Tibial nerve (tissue), 4 donors: ENCODE results near the gene CCDC182.

Experiments used
- EP300 ChIP-seq, 2 donors: sonication (generic); formaldehyde crosslinking; IDR thresholded peaks; one replicate each; pipeline ENCODE4 v1.6.1; 2017; ENCODE audit warnings: antibody characterized with exemption in 2 of 2, mild to moderate bottlenecking in 1 of 2
- POLR2A ChIP-seq, 2 donors: fragments of 450-650 bp; IDR thresholded peaks; one replicate each; pipeline ENCODE4 v1.6.1; 2017; ENCODE audit warnings: antibody characterized with exemption in 2 of 2, mild to moderate bottlenecking in 2 of 2, moderate library complexity in 2 of 2
- TF ChIP-seq, protein P1 (sequence below), 5 experiments: fragments of 200-600 bp in 3 of 5; fragments of 450-650 bp in 2 of 5; sonication (generic) in 3 of 5; IDR thresholded peaks; one replicate each; pipeline ENCODE4 v1.5.1; 2016 to 2019; ENCODE audit warnings: antibody characterized with exemption in 5 of 5, mild to moderate bottlenecking in 3 of 5, moderate library complexity in 2 of 5

DNA sequence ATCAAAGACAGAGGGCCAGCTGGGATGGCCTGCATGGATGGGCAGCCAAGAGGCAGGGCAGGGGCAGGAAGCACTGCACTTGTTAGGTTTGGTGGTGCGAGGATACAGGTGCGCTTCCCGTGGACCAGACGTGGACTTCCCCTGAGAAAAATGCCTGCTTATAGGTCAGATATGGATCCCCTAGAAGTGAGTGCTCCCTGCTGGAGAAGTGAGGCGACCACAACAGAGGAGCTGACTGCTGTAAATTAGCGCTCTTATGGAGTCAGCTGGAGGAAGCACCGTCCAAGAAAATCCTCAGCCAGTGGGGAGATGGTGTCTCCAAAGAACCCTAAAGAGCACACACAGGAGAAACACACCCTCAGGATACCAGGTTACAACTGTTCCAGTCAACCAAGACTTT is 27.7 kb upstream of the CCDC182 start:
- TF ChIP-seq, protein P1, sequence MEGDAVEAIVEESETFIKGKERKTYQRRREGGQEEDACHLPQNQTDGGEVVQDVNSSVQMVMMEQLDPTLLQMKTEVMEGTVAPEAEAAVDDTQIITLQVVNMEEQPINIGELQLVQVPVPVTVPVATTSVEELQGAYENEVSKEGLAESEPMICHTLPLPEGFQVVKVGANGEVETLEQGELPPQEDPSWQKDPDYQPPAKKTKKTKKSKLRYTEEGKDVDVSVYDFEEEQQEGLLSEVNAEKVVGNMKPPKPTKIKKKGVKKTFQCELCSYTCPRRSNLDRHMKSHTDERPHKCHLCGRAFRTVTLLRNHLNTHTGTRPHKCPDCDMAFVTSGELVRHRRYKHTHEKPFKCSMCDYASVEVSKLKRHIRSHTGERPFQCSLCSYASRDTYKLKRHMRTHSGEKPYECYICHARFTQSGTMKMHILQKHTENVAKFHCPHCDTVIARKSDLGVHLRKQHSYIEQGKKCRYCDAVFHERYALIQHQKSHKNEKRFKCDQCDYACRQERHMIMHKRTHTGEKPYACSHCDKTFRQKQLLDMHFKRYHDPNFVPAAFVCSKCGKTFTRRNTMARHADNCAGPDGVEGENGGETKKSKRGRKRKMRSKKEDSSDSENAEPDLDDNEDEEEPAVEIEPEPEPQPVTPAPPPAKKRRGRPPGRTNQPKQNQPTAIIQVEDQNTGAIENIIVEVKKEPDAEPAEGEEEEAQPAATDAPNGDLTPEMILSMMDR (IDR thresholded peaks at IDR 0.05), result no peak
- TF ChIP-seq POLR2A (IDR thresholded peaks at IDR 0.05) (no peak), EP300 (IDR thresholded peaks at IDR 0.05) (no peak)
